Gastrocnemius medialis (tissue), 4 donors: ENCODE results near the gene TNNI3K.

ENCODE experiments used
- CTCF ChIP-seq, 5 experiments: fragments of 450-650 bp in 3 of 5; fragments of 200-600 bp in 2 of 5; sonication (generic) in 2 of 5; IDR thresholded peaks in 4 of 5; conservative IDR thresholded peaks in 1 of 5; 1 replicate in 4 of 5; 2 replicates in 1 of 5; pipeline ENCODE4 v1.5.1; 2016 to 2019; ENCODE audit warnings: antibody characterized with exemption in 5 of 5, mild to moderate bottlenecking in 3 of 5, moderate library complexity in 3 of 5
- POLR2A ChIP-seq, 2 donors: fragments of 450-650 bp; IDR thresholded peaks; one replicate each; pipeline ENCODE4 v1.6.1; 2017; ENCODE audit warnings: antibody characterized with exemption in 2 of 2, mild to moderate bottlenecking in 2 of 2, moderate library complexity in 2 of 2

GRCh38 chr1:74498901-74499300, 263.7 kb downstream of the TNNI3K start:
- TF ChIP-seq CTCF (IDR thresholded peaks at IDR 0.05 in 4 of 5, conservative IDR thresholded peaks at IDR 0.05 in 1 of 5) (no peak), POLR2A (IDR thresholded peaks at IDR 0.05) (no peak)
